NOMO-1 treated with DMSO at 0.1 percent for 48 hours (cell line): ENCODE results near the gene TLL2.

Experiments used
- DNase-seq: peaks from one replicate; lab custom pipeline; 2025; ENCODE audit not compliant: unreplicated experiment; lab: John Stamatoyannopoulos, UW

The TLL2 gene

DNA sequence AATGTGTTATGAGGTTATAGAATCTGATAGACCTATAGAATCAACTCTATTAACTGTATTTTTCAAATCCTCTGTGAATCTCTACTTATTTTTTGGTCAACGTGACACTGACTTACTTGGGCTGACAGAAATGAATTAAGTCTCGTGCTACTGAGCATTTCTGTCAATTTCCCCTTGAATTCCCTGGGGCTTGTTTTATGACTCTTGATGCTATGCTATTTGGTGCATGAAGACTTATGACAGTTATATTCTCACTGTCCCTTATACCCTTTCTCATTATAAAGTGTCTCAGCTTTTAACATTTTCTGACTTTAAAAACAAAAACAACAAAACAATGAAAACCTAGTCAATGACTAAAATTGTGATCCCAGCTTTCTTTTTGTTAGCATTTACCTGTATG is 86.4 kb downstream of the TLL2 start:
- no peak for DNase-seq

DNA sequence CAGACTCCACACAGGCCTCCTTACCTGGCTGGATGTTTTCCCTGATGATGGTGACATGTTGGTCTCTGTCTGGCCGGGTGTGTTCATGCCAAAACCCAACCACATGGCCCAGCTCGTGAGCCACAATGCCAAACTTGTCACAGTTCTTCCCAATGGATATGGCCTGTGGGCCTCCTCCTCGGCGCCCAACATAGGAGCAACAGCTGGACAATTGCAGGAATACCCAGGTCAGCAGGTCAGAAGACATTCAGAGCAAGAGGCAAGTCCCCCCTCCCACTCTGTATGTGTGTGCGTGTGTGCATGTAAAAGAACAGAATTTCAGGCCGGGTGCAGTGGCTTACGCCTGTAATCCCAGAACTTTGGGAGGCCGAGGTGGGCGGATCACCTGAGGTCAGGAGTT is 91.2 kb downstream of the TLL2 start:
- no peak for DNase-seq

DNA sequence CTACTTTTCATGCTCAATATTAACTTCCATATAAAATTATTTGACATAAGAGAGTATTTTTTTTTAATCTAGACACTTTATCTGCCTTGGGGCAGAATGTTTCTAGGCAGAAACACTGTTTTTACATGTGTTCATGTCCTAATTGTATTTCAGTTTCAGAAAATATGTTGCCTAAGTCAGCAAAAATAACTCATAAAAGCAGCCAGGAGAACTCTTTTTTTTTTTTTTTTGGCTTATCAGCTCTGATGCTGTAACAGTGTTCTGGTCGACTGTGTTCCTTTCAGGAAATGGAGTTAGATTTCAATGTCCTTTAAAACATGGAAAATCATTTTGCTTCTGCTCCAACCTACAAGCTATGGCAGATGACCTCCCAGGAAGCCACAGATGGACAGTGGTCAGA is 91.7 kb downstream of the TLL2 start:
- DNase-seq: no peak

DNA sequence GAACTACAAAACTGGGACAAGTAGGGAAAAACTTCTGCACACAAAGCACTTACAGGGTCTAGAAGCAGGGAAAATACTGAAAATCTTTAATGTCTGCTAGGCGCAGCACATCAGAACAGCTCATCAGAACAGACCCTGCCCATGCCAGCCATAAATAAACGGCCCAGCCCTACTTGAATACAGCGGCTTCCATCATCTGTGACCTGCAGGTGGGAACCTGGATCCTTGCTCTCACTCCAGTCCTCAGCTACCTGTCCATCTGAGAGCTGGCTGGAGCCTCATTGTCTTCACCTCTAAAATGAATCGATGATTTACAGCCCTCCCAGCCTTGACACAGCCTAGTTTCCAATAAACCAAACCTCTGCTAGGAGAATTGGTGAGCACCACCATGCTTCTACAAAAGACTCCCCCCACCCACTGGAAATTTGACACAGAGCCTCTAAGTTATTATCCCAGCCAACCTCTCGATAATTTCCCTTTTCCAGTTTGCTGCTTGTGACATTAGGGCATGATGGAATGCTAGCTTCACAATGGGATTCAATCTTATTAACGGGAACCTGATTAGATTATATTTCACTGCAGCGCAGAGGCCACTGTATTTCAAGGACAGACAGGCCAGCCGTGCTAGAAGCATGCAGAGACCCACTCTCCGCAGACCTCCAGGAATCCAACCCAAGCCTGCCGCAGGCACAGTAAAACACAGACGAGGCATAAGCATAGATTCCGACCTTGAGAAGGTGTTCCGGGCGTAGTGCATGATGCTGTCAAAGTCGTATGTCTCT is 93.3 kb downstream of the TLL2 start:
- no peak for DNase-seq

DNA sequence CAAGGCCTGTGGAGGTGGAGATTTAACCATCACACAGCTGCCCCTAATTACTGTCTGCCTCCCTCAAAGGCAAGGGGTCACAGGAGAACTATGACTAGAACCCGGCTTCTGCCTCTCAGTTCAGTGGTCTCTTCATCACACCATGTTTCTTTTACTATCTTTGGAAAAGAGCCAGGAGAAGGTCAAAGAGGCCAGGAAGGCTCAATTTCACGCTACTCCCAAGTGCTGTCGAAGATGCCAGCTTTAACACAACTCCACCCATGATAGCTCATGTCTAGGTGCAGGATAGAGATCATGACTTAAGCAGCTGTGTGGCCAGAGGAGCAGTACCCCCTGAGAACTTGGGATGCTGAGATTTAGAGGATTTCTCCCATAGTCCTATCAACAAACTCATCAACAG is 94.4 kb downstream of the TLL2 start:
- DNase-seq: no peak

DNA sequence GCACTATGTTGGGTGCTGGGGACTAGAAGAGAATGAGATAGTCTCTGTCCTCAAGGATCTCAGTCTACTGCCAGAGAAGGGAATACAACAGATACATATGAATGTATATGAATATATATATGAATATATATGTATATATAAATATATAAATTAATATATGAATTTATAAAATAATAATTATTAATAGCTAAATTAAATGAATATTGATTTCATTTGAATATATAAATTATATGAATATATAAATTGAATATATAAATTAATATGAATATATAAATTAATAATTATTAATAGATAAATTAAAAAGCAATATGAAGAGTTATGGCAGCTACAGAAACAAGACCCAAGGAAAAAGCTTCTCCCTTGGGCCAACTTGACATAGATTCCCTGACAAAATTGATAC is 95.1 kb downstream of the TLL2 start:
- DNase-seq: no peak

DNA sequence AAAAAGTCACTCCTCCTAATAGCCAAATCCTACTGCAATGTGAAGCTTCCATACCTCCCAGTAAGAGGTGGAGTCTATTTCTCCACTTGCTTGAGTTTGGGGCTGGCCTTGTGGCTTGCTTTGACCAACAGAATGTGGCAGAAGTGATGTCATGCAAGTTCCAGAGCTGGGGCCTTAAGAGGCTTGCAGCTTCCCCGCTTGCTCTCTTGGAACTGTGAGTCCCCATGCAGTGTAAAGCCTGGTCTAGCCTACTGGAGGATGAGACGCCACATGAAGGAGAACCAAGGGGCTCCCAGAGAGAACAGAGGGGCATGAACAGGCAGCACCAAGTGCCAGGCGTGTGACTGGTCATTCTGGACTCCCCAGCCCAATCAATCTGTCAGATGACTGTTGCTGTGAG is 96.3 kb downstream of the TLL2 start:
- DNase-seq: peak; percentile 22

DNA sequence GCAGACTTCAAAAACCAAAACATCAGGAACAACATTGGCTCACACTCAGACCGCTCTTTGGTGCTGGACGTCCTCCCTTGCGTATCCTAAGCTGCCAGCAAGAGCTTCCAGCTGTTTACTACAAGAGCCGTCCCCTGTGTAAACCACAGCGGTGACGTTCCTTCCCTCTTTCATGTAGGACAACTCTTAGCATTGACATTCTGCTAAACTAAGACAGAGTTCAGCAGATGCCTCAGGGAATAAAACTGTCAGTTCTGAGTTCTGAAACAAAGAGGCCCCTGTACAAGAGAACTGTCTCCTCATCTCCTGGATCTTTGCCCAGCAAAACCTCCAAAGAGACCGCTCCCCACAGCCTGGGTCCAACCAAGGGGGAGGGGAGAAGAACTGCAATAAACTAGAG is 97.1 kb downstream of the TLL2 start:
- DNase-seq: no peak

DNA sequence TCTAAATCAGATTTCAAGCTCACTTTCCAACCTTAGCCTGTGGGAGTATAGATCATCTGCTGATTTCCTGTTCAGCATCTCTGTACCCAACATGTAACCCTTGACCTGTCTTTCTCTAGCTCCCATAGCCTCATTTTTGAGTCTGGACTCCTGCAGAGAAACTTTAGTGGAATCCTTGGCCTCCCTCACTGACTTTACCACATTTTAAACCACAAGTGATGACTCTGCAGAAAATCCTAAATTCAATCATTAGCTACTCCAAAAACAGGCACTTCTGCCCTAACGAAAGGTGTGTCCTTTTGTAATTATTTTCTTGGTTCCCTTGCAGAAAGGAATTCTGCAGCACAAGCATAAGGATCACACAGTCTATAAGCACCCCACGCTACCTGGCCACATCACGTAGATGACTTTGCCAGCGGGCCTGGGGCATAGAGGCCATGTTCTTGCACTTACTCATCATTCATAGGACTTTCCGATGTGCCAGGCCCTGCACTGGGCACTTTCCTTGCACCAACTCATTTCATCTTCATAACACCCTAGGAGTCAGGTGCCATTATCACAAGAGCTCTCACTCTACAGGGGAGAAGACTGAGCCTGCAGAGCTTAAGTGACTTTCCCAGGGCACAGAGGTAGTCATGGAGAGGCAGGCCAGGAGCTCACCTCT is 97.7 kb downstream of the TLL2 start:
- DNase-seq: peak; percentile 34

DNA sequence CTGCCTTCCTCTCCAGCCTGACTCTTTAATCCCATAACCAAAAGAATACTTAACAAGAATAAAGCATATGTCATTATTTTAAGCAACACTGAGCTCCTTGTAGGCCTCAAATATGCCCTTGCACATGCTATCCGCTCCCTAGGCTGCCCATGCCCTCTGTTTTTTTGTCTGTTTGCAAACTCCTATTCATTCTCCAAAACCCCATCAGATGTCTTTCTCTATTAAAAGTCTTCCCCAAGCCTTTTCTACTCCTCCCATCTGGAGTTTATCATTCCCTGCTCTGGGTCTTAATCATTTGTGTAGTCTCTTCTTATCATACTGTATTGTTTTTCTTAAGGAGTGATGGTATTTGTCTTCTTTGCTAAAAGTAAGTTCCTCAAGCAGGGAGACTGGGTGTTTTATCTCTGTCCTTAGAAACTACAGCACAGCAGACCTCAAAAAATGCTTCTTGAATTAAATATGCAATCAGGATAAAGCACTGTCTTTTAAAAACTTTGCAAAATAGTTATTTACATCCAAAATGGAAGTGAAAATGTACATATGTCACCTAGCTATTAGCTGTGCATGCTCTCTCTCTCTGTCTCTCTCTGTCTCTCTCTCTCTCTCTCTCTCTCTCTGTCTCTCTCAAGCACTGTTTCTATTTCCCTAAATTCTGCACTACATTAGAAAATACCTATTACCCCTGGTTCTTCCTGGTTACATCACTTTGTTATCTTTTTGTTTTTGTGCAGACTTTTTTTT is 98.4 kb downstream of the TLL2 start:
- DNase-seq: peak; percentile 34

DNA sequence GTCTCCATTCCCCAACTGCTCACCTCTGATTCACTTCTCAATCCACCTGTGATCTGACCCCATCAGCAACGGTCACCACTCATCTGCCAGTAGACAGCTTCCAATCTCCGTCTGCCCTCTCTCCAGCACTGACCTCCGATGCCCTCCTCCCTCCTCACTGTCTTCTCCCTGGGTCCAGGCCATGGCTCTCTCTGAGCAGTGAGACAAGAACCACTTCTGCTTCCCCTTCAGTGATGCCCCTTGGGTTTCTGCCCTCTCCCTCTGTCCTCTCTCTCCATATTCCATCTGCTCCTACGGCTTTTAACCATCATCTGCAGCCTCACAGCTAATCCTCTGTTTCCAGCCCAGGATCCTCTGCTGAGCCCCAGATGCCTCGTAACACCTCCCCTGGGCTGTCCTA is 99.4 kb downstream of the TLL2 start:
- DNase-seq: no peak

DNA sequence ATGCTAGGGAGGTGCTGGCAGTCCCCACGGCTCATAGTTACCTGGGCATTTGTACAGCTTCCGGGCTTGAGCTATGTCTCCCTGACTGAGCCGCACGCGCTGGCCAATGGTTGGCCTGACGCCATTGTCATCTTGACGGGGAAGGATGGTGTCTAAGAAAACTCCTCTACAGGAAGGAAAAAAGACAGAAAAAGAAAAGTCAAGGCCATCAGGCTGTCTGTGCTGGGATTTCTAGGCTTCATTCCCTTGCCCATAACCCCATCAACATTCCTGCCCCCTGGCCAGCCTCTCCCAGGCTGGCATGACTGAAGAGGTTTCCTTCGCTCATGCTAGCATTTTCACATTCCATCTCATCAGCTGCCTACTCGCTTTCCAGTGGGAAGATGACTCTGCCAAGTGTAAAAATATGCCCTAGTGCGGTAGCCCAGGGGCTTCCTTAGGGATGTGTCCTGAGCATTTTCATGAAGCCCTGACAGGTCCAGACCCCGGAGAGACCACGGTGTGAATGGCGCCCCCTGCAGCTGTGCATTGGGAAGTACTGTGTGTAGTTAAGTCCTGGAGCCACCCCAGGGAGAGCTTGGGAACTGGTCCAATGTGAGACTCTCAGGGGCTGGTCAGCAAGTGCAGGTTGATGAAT is 100.5 kb downstream of the TLL2 start:
- DNase-seq: no peak

DNA sequence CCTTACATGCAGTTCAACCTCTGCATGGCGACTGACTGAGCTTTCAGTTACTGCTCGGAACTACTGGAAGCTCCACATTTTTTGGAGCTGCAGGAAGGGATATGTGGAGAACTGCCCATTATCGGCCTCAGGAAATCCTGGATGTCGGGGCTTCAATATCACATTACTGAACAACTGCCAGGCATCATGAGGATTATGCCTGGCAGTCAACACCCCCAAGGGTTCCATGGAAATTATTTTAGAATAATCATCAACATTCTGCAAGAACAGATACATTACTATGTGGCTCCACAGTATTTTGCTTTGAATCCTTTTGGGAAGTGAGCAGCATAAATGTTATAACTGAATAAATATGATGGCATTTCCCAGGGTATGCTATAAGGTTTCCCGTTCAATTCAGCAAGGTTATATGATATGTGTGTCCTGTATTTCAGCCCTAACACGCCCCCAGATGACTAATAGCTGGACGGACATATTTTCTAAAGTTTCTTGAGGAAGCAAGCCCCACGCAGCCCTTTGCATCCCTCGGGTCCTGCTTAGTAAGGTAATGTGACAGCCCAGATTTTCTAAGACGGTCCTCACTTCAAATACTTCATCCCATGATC is 101.9 kb downstream of the TLL2 start:
- DNase-seq: no peak

DNA sequence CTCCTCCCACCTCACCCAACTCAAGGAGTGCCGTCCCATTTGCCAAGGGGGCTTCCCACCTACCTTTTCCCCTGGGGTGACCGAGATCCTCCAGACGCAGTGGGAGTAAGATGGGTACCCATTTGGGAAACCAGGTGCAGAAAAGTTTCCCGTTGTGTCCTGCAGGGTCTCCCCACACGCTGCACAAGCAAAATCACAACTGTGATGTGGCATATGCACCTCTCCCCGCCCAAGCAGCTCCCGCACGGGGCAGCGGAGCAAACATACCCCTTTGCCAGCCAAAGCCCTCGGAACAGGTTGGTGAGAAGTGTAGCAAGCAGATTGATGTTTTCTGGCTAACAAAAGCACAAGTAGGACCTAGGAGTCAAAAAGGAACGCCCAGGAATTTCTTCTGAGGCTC is 103.4 kb downstream of the TLL2 start:
- no peak for DNase-seq

DNA sequence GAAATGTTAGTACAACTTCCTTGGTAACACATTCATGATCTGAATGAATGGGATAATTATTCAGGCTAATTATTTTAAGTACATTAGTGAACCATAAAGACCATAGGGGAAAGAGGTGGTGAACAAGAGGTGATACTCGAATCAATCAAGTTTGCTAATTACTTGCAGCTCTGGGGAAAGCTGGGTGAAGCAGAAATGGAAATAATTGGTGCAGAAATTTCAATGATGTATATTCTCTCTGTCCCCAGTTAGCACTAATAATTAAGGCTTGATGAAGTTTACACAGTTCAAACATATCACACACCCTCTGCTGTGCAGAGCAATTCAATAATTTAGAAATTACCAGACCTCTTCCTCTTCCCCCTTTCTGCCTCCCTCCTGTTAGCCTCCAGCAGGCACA is 105.5 kb downstream of the TLL2 start:
- DNase-seq: no peak

DNA sequence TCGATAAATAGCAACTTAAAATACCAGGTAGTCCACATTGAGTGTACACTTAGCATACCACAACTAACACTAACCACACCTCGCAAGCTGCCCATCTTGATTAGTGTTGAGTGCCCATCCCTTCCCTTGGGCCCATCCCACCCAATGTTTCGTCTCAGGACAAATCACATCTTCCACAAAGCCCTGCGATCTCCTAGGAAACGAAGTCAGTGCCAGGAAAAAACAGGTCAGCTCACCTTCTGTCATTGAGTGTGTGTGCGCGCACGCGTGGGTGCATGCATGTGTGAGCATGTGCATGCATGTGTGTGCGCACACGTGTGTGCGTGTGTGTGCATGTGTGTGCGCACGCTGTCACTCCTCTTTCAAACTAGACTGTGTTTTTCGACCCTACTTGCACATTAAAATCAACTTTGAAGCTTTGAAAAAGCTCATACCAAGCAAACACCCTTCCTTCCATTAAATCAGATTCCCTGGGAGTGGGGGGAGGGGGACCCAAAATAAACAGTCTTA is 106.1 kb downstream of the TLL2 start:
- no peak for DNase-seq

DNA sequence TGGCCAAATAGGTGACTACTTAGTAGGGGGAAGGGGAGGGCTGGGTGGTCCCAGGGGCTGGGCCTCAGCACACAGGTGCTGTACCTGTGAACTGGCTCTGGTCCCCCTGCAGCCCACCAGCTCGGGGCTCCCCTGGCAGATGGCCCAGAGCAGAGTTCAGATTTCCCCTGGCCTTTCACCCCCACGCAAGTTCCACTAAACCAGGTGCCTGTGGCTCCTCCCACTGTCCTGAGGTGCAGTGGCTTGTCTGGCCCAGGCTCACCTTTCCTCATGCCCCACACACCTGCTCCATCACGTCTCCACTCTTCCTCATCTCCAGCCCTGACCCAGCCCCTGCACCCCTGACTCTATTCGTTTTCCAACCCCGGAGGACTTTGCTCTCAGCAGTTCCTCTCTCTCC is 107.6 kb downstream of the TLL2 start:
- DNase-seq: no peak

DNA sequence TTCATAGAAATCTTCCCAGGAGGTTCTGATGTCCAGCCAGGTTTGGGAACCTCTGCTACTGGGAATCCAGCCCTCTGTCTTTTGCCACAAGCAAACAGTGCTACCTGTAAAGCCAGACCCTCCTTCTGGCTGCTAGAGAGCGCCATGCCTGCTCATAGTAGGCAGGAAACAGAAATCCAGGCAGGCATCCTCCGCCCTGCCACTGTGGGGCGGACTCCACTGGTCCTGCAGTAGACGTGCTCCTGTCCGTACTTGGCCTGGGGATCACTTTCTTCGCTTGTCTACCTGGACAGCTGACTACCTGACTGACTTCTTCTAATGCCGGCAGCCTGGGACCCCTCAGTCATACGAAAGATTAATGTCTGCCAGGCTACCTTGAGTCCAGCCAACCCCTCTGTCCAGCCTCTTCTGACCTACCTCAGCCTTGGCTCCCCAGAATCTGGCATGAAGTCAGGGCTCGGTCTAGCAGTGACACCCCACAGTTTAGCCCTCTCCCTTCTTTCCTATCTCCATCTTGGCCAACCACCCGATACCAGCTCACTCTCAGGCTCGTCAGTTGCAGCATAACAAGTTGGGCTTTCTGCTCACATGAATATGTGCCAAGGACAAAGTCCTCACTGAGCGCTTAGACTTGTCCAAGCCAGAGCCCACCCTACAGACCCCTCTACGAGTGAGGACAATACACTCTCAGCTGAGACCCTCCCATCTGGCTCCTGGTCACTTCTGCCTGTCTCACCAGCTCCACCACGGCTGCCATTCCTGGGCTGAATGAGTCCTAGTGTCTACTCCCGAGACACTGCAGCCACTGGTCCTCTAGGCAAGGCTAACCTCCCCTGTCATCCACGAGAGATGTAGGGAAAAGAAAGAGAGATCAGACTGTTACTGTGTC is 111.1 kb downstream of the TLL2 start:
- DNase-seq: no peak

DNA sequence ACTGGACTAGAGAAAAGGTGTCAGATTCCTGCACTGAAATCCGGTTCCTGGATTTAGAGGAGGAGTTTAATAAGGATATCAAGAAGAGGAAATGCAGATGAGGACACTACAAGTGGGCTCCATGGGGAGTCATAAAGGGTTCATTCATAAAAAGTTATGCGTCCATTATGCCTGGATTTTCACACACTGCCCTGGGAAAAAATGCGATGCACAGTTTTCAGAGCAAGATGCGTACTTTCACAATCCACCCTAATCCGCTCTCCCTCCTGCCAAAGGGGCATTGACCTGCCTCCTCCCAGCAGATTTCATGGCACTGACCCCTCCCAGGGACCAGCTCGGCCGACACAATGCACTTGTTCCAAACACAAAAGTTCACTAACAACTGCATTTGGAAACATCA is 112.7 kb downstream of the TLL2 start:
- no peak for DNase-seq

DNA sequence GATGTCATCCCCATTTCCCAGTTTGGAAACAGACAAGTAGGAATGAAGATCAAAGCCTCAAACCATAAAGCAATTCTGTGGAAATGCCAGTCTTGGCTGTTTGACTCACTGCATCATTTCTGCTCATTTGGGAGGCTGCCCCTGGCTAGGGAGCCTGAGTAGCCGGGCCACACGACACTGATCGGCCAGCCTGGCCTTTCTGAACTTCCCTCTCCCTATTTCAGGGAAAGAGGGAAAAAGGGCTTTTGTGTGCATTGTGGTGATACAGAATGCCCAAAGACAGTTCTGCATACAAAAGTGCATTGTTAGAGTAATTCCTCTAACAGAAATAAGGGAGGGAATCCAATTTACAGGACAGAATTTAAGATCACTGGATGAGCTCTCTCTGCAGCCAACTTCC is 113.3 kb downstream of the TLL2 start:
- DNase-seq: no peak
